UCSD-AML1 (cell line): ENCODE results near the gene MEIS1.
"Not testable (repeated sequence)": the region's sequence is repeated elsewhere in the genome, so short reads cannot be mapped to it uniquely, and the experiment has no call there.

Source experiments
- DNase-seq: peaks from one replicate; lab custom pipeline; 2025; ENCODE audit not compliant: unreplicated experiment; lab: John Stamatoyannopoulos, UW

MEIS1 gene

DNA sequence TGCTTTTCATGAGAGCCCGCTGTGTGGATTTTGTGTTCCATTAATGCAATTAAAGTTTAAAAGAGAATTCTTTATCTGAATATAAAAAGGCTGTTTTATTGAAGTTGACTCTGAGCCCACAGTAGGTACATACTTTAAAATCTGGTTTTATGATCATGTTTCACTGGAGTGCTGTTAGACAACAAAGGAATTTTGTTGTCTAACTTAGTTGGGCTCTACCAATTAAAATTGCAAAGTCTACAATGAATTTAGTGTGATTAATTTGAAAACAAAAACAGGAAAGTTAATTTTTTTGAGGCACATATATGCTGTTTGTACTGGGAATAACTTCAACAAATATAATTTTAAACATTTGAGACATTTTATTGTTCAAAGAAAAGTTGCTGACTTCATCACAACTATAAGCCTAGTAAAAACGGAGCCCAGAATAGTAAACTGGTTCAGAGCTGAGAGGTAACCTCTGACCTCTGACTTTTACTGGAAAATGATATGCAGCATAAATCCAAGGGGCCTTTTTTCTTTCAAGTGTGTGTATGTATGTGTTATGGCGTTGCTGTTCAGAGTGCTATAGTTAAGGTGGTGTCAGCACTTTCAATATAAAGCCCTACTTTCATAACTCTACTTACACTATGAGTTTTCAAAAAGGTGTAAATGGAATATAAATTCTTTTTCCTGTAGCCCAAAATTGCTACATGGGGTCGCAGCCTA lies 30.2 kb downstream of the MEIS1 start:
- no peak for DNase-seq

DNA sequence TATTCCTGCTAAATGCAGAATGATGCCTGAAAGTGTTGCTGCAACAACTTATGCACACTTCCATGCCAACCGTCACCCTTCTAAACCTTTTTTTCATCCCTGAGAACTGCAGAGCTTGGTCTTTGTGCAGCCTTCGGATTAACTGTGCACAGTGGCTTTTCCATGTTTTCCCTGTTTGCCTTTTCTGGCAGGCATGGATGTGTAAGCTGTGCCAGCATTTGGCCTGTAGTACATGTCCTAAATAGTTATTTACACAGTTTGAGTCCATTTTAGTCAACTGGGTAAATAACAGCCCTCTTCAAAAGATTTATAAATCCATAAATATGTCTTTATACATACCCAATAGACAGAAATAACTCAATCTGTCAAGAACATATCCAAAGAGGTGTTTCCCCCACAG lies 31.5 kb downstream of the MEIS1 start:
- no peak for DNase-seq

DNA sequence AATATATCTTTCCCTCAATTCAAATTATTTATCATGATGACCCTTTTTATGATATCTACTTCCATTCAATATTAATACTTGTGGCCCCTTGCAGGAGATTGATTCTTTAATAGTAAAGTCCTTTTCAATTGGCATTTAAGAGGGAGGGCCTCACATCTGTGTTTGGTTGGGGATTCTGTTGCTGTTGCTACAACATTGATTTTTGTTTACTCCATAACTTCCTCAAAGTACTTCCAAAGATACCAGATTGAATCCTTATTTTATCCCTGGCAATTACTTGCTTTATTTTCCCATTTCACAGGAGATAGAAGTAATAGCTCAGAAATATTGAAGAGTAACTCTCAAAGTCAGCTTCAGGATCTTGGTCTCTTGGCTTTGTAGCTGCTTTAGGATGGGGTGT lies 32.8 kb downstream of the MEIS1 start:
- no peak for DNase-seq

DNA sequence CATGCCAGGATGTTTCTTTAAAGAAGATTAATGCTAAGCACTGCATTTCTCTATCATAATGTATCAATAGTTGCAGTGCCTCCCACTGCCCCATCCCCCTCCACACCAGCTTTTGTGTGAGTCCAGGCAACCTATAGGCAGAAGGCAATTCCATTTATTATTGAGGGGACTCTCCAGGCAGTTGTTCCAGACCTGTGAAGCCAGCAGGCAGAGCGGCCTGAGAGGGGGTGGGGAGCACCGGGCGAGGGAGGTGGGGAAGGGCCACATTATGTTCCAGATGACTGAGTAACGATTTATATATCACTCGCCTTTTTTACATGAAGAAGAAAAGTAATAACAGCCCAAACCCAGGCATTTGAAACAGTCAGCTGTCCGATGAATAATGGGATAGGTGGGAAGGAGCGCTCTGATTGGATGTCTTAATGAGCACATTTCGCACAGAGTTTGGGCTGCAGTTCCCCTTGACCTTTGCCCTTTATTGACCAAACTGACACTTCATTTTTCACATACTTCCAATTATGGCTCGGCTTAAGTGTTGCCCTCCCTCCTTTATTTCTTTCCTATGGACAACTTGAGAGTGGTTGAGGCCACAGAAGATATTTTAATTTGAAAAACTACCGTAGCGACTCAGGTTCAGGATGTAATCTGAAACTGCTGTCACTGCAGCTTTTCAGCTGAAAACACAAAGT lies 34.4 kb downstream of the MEIS1 start:
- DNase-seq: no peak

DNA sequence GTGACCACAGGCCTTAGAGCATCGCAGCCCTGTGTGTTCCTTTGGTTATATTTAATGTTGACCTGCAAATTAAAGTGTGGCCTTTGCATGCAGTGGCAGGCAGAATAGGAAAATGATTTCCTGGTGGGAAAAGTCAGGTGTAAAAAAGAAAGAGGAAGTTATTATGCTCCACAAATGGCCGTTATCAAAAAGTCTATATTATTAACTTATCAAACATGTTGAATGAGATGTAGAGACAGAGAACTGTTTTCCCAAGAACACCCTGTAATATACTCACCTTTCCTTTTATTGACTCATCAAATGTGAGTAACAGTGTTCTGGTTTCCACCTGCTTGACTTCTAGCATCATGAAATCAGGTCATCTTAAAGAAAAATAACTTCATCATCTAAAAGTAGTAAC lies 35.3 kb downstream of the MEIS1 start:
- no peak for DNase-seq

DNA sequence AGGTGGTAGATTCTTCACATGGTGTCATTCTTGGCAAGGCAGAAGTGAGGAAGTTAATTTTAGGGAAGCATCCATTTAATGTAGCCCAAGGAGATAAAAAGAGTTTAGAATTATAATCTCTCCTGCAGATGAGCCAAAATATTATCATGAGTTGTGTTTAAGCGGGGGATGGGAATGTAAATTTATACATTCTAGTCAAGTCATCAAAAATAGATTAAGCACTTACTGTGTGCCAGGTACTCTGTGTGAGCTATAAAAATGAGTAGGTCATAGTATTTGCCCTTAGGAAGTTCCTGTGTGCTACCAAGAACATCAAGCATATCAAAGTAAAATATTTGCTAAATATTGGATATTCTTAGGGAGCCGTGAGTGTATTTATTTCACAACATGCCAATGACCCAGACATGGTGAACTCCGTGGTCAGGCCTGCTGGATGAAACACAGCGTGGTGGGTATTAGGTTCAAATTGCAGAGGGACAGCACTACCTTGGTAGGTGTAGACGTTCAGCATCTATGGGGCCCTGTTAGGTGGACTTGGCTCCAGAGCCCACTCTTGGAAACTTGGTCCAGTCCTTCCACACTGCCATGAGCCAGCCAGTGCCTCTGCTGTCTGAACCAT lies 37.4 kb downstream of the MEIS1 start:
- DNase-seq: peak; percentile 9

DNA sequence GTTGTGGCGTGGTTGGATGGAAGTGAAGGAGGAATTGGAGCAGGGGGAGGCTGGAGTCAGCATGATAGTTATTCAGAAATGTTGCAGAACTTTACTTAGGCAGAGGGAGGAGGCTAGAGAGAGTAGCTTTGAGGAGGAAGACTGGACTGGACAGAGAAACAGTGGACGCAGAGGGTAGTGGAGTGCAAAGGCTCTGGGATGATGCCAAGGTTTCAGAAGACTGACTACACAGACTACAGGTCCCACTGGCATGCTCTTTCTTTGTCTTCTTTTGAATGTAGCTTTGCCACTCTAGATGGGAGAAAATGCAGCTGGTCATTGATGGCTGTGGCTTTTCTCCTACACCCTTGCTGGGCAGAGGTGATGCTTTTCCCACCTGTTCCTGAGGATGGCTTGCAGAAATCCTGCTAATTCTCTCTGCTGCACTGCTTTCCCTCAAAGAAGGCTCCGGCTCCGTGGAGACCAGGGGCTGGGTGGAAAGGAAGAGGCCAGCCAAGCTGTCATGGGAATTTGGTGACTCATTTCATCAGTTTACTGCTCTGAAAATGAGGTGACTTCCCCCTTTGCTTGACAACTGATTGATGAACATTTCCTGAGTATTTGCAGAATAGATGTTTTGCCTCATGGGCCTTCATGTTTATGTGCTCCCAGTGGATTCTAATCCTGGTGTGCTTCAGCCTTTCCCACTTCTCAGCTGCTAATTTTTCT lies 42.4 kb downstream of the MEIS1 start:
- peak; percentile 53 for DNase-seq

DNA sequence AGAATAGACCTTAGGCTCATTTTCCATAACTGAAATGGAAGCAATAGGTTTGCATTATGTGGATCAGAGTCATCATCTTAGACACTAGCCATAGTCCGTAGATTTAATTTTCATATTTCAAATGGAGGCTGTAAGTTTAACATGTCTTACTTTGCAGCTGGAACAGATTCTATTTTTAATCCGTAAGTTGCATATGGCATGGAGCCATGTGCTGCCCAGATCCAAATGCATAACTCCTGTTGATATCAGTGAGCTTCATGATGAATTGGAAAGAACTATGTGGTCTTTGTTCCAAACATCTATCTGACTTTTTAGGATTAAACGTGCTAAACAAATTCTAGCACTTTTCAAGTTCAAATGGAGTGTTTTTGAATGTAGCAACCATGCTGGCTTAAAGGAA lies 43.4 kb downstream of the MEIS1 start:
- DNase-seq: no peak

DNA sequence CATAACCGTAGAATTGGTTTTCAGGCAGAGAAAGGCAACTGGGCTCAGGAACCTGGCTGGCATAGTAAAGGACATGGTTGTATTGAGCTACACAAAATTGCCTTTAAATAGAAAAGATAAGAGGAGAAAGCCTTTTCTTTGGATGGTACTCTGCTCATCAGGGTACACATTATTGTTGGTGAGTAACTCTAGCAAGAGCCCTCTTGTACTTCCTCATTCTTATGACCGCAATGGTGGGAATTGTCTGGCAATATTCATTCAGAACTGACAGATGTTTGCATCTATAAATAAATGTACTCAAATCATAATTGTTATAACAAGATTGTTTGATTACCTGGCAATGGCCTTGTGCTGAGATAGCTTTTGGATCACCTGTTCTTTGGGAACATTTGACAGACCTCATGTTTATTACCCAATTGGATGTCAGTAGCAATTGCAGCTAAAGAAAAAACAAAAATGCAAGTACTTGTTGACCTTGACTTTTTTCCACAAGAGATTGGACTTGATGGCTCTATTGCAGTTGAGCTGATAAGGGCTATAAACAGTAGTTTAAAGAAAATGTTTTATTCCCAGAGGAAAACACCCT lies 43.9 kb downstream of the MEIS1 start:
- DNase-seq: no peak

DNA sequence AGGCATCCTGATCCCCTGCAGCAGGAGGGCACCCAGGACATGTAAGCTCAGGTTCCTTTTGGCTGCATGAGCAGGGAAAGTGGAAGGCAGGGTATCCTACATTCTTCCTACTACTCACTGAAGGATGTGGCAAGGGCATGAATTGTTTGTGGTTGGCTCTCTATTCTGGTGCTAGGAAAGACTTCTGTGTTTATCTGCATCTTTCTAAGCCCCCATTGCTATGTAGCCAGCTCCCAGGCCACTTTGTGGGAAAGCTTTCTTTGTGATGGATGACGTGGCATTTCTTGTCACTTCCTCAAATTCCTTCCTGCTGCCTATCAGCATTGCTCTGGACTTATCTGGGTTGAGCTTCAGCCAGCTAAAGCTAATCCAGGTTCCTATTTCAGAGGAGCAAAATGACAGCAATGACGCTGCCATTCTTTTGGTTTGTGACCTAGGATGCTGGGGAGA lies 46.2 kb downstream of the MEIS1 start:
- peak; percentile 74 for DNase-seq

DNA sequence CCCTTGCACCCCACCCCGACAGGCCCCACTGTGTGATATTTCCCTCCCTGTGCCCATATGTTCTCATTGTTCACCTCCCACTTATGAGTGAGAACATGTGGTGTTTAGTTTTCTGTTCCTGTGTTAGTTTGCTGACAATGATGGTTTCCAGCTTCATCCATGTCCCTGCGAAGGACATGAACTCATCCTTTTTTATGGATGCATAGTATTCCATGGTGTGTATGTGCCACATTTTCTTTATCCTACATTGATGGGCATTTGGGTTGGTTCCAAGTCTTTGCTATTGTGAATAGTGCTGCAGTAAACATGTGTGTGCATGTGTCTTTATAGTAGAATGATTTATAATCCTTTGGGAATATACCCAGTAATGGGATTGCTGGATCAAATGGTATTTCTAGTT lies 50.3 kb downstream of the MEIS1 start:
- DNase-seq: not testable (repeated sequence)

DNA sequence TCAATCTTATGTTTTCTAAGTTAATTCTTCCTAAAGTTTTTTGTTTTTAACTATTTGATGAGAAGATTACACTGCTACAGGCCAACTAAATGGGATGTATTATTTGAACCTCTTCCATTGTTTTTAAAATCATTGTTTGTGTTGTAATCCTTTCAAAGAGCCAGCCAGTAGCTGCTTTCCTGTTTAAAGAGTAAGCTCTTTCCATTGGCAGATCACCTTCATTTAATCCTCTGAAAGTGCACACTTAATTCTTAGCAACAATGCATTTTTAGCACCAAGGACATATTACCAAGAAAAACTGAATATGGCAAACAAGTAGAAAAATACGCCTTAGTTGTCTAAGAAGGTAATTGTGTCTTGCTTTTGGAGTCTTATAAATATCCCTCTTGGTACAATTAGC lies 54.0 kb downstream of the MEIS1 start:
- DNase-seq: no peak

DNA sequence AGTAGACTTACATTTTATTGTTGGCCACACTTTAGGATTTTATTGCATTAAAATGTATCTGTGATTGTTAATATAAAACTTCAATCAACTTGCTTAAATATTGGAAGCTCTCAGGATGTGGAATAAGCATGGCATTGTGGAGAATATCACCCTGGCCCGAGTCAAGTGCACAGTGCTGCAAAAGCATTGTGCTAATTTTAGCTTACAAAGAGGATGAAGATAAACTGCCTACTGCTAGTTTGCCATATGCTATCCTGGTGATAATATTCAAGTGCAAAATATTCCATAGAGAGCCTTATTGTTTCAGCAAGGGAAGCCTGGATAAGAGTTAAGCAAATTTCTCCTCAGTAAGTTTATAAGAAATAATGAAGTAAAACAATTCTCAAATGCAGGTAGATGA lies 54.5 kb downstream of the MEIS1 start:
- DNase-seq: no peak

DNA sequence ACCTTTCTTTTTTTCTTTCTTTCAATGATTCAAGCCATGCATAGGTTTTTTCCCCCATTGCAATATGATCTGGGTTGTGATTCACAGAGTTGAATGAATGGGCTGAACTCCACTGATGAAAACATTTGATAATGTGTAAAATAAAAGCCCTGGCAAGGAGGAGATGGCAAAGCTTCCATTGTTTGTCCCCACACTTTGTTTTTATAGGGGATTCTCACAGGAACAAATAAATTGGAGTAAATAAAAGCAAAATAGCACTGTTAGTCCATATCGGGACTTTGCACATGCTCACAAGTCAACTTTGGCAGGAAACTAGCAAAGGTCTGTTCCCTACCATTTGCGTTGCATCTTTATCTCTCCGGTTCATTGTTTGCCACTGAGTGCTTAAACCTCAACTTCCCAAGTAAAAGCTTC lies 55.7 kb downstream of the MEIS1 start:
- no peak for DNase-seq

DNA sequence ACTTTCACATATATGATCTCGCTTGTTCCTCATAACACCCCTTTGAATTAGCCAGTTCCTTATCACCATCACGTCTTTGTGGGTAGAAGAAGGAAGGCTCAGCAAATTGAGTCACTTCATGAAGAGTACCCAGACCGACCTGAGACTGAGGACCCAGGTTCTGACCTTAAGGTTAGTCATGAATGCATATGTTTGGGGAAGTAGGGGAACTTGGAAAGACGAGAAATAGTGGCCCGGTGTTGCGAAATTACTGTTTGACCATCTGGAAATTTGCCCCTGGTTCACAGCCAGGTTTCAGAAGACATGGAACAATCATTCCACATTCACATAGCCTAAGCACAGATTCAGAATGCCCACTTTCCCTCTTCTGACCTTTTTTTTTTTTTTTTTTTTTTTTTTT lies 59.8 kb downstream of the MEIS1 start:
- peak; percentile 16 for DNase-seq

DNA sequence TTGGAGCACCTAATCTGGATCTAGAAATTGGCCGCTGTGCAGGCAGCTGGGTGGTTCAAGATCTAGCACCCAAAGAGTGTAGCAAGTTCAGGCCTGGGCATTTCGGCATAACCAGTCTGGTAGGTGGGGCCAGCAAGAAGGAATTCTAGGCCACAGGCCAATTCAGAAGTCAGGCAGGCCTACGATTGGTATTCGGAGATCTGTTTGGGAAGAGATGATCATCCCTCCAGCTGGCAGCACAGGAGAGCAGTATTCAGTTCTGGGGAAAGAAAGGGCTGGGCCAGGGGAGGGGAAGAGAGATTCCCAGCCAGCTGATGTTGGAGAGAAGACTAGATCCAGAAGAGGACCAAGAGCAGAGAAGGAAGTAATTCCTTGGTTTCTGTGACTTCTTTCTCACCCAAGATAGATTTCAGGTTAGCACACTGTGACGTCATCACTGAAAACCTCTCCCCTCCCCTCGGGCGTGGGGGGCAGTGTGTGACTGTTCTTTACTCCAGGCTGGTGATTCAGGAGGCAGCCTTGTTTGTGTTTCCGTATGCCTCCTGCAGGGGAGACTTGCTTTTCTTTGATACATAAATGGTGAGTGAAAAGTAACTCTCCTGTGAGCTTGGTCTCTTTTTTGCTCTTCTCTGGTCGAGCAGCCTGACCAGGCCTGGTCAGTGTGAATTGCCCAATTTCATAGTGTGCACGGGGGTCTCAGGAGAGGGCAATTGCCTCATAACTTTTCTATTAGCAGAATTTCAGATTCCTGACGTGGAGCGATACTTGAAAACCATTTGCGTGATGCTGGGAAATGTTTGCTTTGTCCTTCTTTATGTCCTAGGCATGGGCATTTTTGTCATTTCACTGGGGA lies 61.1 kb downstream of the MEIS1 start:
- DNase-seq: peak; percentile 38

DNA sequence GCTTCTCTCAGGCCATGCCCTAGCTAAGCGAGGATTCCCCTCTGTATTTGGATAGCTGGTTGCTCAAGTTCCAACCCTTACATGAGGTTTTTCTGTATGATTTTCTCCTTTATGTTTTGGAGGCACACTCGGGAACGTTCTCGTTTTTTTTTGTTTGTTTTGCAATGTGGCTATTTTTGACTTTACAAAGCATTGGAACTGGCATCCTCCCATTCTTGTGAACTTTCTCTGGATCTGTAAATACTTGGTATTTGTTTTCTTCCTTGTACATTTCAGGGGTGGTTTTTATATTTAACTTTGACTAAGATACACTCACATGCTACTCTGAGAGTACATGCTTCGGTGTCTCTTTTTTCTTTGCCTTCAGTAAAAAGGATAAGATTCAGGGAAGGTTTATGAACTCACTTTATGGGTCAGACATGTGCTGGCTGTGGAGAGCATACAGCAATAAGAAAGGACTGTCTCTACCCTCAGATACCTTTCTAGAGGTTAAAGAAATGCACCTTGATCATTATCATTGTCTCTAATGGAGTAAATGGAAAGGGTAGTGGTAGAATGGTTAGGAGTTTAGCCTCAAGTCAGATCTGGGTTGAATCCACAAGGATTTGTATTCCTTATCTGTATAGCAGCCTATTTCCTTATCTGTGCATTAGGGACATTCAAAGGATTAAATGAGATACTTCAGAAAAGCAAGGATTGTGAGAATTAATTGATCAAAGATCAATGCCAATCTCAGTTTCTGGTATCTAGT lies 61.9 kb downstream of the MEIS1 start:
- no peak for DNase-seq

DNA sequence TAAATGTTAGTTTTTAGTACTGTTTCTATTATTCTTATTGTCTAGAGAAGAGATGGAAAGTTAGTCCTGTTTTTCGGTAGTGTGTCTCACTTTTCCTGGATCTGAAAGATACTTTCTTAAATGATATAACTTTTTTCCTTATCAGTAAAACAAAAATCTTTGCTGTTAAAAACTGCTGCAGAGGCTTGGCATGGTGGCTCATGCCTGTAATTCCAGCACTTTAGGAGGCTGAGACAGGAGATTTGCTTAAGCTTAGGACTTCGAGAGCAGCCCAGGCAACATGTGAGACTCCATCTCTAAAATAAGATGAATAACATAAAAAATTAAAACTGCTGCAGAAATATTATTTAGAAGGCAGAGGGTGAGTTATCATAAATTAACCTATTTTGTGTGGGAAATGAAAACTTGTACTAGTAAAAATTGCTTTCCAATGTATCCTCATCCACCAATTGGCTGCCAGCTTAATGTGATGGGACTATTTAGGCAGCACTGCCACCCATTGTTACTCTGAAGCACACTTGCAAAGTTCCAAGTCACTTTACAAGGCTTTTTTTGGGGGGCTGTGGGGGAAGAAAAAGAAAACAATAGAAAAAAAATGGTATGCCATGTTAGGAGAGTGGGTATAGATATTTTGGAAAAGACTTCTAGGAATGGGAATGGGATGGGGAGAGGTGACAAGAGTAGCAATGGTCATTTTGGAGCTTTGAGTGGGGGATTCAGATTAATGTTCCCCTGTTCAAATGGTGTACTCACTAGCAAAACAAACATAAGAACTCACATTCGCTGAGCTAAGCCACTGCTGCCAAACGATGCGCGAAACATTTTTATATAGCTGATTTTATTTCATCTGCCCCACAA lies 62.7 kb downstream of the MEIS1 start:
- no peak for DNase-seq
